SK-N-MC (cell line): ENCODE data around the gene TMEM86A.

Experiments
- EZH2 ChIP-seq: fragments of 200-600 bp; sonication (generic); IDR thresholded peaks from one replicate; pipeline ENCODE4 v1.6.1; 2017; ENCODE audit warnings: antibody characterized with exemption
- POLR2AphosphoS5 ChIP-seq: IDR thresholded peaks from 2 replicates; pipeline ENCODE4 v1.6.1; 2012; ENCODE audit warnings: mild to moderate bottlenecking, low read depth, low read length, borderline replicate concordance

DNA sequence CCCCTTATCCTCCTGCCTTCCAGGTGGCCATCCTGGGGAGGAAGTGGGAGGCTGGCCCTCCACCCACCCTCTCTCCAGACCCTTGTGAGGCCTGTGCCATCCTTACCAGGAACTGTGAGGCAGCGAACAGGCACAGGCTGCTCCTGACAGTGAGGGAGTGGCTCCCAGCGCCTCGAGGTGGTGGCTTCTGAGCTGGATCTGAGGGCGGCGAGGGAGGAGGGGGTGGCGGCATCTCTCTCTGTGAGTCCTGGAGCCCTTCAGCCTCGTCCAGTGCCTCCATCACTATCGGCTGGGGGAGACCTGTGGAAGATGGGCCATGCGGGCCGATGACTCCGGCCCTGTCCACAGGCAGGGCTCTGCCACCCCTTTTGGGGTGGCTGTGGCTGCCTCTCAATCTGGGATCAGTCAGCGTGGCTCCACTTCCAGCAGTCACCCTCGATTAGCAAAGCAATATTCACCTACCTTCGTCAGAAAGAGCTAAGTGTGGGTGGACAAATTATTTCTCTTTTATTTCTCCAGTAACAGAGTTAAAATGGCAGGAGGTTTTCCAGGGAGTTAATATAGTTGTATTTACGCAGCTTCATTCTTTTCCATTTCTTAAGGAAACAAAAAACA lies 45.4 kb downstream of the TMEM86A start:
- TF ChIP-seq EZH2: no peak
- no peak for TF ChIP-seq POLR2AphosphoS5
